Stimulated activated naive CD8-positive, alpha-beta T cell treated with anti-CD3 and anti-CD28 coated beads, Interleukin-15, Interleukin-2, amounts not matched to agents 100 U/mL and 50 U/mL, for 24 hours (primary cell): Measurements from ENCODE around the gene GCH1.

Source experiments
- ATAC-seq: fragments of 150-1000 bp; cut with Tn5 transposase; one replicate; pipeline ENCODE4 v1.10.0; 2021
- DNase-seq: peaks from one replicate; pipeline ENCODE4 v3.0.0; 2021

The GCH1 gene

DNA sequence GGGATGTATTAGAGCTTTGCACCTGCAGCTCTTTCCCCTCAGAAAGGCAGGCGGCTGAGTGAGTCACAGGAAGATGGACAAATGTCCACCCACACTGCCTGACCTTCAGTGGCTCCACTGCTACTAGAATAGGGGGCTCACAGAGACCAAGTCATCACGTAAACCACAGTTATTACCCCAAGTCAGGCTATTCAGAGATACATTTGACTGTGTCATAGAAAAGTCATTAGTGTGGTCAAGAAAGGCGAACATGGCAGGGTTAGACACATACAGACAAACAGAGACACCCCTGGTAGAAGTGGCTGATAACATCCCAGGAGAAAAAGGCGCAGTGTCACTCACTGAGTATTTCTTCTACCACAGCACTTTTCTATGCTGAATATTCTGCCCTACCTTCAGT lies 36.0 kb downstream of the GCH1 start:
- DNase-seq (no peak), ATAC-seq (peak; percentile 52)

DNA sequence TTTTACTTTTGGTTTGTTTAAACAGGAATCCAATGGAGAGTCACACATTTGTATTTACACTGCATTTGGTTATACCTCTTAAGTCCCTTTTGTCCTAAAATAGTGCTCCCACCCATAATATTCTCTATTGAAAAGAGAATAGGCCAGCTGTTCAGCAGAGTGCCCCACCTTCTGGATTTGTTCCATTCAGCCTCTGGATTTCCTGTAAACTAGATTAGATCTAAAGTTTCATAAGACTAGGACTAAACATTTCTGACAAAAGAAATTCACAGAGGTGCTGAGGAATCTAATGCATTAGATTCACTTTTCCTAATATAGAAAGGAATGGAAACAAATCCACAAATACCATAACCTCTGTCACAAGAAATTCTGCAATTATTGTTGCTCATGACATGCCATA lies 38.1 kb downstream of the GCH1 start:
- no peak for DNase-seq
- no peak for ATAC-seq

DNA sequence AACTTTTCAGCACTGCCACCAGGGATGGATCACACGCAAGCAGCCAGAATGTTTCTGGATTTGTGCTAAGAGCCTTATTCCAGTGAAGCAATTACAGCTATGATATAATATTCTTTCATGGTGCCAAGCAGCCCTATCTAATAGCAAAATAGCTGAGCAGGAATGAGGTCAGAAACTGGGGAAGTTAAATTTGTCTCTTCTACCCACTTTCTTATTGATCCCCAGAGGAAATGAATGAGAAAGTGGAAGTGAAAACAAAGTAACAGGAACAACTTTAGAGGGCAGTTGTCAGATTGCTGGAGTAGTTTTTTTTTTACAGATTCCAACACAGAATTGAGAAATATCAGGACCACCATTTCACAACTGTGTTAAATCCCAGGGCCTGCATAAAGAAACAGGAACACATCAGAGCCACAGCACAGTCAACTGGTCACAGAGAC lies 44.8 kb downstream of the GCH1 start:
- no peak for DNase-seq
- no peak for ATAC-seq

DNA sequence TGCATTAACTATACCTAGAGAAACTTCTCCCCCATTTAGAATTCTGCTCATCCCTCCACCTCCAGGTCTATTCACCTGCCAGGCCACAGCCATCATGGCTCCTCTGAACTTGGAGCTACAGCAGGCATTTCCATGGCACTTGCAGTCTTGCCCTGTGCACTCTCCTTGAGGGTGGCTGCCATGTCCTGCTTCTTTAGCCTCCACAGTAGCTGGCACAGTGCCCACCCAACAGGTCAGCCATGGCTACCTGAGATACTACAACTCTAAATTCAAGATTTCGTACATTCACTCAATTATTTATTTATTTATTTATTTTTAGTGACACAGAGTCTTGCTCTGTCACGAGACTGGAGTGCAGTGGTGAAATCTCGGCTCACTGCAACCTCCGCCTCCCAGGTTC lies 46.5 kb downstream of the GCH1 start:
- no peak for DNase-seq
- ATAC-seq, result no peak

DNA sequence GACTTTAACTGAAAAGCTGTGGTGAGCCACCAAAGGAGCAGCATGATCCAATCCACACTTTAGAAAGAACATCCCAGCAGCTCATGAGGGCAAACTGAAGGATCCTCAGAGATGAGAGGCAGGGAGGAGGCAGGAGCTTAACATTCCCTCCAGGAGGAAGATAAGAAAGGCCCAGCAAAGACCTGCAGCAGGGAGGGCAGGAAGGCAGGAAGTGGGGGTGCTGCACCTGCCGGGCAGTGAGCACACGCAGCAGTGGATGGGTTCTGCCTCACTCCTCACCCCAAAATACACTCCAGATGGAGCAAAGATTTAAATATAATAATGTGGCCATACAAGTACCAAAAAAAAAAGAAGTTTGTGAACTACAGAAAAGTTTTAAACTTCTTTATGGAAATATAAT lies 48.4 kb downstream of the GCH1 start:
- ATAC-seq (no peak), DNase-seq (no peak)

DNA sequence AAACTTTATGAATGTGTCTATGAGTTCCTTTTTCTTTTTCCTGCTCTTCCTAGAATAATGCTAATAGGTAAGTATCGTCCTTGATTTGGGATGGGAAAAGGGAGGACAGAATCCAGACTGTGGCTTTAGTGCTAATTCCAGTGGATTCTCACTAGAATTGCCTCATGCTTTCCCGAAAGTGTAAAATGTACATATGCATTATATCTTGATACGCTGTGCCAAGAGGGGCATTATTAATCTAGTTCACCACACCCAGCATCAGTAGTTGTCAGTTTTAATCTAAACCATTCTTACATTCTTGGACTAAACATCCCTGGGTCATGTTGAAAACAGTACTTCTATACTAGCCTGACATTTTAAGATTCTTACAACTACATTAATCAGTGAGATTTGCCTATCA lies 49.3 kb downstream of the GCH1 start:
- DNase-seq (no peak), ATAC-seq (no peak)

DNA sequence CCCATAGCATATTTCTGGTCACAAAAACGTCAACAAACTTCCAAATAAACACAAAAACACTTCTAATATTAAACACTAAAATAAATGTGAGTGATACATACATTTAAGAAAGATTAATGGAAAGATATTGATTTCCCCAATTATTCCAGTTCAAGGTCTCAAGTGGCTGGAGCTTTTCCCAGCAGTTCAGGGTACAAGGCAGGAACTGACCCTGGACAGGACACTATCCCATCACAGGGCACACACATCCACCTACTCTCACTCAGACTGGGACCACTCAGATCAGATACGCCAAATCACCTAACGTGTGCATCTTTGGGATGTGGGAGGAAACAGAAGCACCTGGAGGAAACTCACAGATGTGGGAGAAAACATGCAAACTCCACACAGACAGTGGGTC lies 50.4 kb downstream of the GCH1 start:
- ATAC-seq, result no peak
- DNase-seq, result no peak

DNA sequence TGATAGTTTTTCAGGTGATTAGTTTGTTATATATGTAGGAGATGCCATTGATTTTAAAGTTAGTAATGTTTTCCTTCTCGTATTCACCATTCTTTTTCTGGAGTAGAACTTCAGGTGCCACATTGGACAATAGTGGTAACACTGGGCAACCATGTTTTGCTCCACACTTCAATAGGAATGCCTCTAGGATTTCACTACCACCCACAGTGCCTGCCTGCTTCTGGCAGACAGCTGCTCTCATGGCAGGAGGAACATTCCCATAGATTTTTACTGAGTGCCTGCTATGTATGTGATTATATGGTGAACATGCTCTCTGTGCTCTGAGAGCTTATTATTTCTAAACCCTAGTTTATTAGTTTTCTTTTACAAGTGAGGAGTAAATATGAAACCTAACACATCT lies 53.7 kb downstream of the GCH1 start:
- no peak for ATAC-seq
- no peak for DNase-seq

DNA sequence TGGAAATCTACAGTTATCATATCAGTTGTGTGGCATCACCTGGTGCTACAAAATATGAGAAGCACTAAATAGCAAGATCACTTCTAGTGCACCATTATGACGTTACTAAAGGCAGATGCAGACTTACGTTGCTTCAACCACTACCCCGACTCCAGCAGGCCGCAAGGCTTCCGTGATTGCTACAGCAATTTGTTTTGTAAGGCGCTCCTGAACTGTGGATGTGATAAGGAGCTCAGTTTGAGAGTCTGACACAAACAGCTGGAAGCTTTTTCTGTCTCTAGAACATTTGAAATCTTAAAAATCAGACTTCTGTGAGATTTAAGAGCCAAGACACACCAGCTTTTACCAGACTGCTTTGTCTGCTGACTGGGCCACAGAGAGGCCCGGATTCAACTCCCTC lies 57.0 kb downstream of the GCH1 start:
- DNase-seq (no peak), ATAC-seq (no peak)

DNA sequence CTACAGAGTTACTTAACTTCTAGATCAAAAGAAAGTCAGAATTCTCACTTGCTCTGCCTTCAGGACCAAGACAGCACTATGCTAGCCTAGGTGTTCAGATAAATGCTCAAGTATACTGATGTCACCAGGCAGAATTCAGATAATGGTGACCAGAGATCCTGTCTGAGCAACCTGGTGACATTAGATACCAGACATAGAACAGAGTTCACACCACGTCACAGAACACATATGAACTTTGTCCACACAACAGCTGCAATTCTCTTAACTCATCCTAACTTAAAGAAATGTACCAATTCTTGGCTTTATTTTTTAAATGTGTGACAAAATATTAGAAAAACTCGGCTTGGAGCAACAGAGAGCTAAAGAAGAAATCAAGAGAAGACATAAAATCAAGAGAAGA lies 58.1 kb downstream of the GCH1 start:
- DNase-seq (no peak), ATAC-seq (no peak)

DNA sequence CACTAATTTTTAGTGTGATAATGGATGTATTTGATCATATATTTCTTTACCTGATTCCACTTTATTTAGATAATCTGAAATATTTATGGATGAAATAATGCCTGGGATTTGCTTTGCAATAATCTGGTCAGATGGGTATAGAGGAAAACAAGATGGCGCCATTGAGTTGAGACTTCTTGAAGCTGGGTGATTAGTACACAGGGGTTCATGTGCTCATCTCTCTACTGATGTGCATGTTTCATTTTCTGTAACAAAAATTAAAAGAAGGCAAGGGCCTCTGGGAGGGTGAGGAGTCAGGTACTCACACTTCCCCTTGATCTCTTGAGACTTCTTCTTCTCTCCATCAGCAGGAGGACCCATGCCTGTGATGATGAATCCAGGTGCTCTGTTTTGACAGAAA lies 61.8 kb downstream of the GCH1 start:
- DNase-seq (no peak), ATAC-seq (no peak)

DNA sequence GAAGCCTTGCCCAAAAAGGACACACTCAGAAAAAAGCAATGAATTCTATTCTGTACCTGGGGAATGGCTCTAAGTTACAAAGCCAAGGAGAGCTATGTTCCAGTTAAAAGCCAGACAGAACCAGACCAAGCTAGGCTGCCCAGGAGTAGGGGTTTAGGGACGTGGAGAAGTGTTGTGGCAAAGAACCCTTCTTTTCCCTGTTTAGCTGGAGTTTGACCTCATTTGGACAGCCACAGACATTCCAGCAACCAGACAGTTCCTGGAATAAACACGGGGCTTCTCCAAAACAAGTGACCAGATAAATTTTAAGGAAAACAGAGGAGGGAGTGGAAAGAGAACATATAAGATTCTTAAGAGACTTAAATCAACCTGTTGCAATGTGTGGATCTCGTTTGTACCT lies 62.3 kb downstream of the GCH1 start:
- no peak for DNase-seq

DNA sequence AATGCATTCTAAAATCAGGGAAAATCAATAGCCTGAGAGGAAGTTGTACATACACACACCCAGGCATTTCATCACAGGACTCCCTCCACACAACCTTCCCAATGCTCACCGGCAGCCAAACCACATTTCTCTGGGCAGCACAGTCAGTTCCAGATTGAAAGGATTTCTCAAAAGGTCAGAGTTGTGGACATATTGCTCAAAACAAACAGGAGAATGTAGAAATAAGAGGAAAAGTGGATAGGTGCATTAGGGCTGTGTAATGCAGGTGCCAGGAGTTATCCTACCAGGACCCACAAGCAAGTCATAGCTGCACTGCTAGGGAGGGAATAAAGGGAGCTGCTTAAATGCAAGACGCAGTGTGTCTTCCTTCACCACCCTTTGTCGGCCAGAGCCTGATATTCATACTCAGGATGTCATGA lies 62.9 kb downstream of the GCH1 start:
- ATAC-seq, result no peak
- no peak for DNase-seq

More for the DNA sequence above, 62.3 kb downstream of the GCH1 start:
- ATAC-seq, result no peak

DNA sequence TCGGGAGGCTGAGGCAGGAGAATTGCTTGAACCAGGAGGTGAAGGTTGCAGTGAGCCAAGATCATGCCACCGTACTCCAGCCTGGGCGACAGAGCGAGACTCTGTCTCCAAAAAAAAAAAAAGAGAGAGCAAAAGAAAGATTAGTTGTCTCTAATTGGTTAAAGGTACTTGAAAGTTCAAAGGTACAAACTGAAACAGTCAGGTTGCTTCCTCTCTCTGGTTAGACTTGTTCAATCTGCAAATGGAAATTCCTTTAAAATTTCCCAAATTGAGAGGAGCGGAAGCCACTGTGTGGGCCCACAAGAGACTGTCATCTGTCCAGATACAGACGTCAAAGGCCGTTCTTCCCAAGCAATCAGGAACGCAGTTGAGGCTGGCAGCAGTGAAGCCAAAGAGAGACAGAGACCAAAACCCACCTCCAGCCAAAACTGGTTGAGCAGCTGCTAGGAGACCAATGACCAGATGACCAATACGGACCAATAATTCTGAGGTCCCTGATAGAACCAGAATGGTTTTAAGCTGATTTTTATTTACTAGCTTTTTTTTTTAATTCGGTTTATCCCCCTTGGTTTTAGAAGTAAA lies 63.6 kb downstream of the GCH1 start:
- no peak for ATAC-seq
- no peak for DNase-seq

DNA sequence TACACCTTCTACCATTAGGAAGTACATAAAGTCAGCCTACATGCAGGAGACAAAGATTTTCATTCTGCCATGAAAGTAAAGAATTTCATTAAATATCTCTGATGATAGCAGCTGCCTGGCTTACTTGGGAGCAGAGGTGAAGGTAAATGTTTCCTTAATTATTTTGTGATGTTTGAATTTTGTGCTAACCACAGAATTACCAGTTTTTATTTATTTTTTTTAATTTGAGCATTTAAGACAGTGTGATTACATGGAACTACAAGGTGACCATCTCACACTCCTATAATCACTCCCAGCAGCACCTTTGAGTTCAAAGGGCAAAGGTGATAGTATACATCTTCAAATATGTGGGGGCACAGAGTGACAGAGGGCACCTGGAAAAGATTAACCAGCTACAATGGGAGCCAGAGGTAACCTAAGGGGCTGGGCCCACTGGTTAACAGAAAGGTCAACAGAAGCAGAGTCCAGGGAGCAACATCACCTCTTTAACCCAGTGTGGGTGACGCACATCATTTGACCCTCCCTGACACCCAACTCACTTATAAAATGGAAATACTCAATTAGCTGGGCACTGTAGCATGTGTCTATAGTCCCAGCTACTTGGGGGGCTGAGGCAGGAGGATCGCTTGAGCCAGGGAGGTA lies 65.0 kb downstream of the GCH1 start:
- DNase-seq, result no peak
- no peak for ATAC-seq

DNA sequence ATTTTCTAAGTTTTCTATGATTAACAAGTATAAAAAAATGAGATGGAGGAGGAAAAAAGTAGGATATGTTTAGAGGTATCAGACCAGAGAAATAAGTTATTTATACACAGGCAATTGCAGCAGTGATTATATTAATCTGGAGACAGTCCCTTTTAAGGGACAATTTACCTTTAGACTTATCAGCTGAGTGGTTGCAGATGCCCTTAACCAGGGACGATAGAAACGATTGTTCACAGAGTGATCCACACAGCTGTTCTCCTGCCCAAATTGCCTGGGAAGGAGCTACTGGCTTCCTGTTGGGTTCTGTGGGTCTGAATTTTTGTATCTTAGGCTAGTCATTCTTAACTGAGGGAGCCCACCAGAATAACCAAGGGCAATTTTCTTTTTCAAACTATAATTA lies 66.4 kb downstream of the GCH1 start:
- no peak for ATAC-seq
- no peak for DNase-seq

DNA sequence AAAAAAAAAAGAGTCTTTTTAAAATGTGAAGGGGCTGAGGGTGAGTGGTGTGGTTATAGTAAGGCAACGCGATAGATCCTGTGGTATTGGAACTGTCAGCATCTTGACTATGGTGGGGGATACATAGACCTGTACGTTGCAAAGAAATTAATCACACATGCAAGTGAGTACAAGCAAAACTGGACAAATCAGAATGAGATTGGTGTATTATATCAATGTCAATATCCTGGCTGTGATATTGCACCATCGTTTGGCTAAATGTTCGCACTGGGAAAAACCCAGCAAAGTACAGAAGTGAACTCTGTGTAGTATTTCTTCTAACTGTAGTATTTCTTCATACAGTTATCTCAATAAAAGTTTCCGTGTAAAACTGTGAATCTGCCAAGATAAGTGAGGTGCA lies 67.9 kb downstream of the GCH1 start:
- DNase-seq (no peak), ATAC-seq (no peak)

DNA sequence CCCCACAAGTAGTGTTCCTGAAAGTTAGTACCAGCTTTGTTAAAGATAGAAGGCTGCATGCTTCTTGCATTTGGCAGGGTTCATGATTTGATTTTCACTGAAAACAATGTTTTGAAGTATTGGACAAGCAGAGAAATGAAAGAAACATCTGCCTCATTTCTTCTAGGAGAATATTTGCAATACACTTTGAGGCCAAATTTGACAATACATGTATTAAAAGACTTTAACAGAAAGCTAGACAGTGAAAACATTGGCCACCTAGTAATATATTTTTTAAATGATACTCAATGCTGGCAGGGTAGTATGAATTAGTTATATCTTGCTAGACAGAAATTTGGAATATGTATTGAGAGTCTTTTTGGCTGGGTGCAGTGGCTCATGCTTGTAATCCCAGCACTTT lies 68.5 kb downstream of the GCH1 start:
- DNase-seq, result no peak
- ATAC-seq, result no peak

DNA sequence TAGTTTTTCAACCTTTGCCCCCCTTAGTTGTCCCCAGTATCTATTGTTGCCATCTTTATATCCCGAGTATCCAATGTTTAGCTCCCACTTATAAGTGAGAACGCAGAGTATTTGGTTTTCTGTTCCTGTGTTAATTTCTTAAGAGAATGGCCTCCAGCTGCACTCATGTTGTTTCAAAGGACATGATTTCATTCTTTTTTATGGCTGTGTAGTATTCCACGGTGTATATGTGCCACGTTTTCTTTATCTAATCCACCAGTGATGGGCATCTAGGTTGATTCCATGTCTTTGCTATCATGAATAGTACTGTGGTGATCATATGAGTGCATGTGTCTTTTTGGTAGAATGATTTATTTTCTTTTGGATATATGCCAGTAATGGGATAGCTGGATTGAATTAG lies 72.0 kb downstream of the GCH1 start:
- ATAC-seq, result no peak
- no peak for DNase-seq

DNA sequence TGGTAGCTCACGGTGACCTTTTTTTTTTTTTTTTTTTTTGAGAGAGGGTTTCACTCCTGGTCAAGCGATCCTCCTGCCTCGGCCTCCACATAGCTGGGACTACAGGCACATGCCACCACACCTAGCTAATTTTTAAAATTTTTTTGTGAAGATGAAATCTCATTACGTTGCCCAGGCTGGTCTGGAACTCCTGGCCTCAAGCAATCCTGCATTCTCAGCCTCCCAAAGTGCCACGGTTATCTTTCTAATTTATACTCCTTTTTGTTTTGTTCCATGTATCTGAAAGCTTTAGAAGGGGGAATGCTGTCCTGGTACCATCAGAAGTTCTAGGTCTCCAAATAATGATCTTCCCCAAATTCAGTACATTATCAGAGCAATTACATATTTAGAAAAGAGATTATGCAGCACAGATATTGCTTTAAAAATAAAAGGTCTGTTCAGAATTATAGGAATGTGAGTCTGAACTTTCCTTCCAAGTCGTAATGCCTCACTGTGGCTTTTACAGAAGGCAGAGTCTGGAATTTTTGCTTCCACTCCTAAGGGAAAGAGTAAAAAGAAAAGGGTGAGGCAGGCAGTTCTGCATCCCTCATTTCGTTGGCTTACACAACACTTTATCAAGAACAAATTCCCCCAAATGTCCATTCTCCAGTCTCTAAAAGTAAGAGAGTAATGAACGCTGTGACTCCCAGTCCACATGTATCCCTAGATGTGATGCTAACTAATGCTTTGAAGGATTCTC lies 73.0 kb downstream of the GCH1 start:
- ATAC-seq (no peak), DNase-seq (no peak)

DNA sequence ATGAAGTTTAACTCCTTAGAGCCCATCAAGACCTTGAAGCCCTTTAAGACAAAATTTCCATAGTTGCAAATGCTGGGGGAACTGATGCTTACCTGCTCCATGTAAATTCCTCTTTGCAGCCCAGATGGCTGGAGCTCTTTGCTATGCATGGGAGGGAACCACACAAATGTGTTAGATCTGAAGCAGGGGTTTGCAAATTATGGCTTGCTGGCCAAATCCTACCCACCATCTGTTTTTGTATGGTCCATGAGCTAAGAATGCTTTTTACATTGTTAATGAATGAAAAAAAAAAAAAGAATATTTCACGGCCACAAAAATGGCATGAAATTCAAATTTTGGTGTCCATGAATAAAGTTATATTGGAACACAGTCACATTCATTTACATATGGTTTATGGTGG lies 74.6 kb downstream of the GCH1 start:
- no peak for DNase-seq
- ATAC-seq, result no peak

DNA sequence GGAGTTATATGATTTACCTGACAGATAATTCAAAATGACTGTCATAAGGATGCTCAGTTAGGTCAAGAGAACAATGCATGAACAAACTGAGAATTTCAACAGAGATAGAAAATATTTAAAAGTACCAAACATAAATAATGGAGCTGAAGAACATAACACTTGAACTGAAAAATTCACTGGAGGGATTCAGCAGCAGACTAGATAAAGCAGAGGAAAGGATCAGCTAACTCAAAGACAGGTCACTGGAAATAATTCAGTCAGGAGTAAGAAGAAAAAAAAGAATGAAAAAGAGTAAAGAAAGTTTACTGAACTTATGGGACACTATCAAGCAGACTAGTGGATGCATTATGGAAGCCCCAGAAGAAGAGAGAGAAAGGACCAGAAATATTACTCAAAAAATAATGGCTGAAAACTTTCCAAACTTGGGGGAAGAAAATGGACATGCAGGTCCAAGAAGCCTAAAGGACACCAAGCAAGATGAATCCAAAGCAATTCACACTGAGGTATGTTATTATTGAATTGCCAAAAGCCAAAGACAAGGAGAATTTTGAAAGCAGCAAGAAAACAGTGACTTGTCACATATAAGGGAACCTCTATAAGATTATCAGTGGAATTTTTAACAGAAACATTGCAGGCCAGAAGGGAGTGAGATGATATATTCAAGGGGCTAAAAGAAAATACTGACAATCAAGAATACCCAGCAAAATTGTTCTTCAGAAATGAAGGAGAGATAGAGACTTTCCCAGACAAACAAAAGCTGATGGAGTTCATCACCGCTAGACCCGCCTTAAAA lies 78.7 kb downstream of the GCH1 start:
- DNase-seq, result no peak
- no peak for ATAC-seq

DNA sequence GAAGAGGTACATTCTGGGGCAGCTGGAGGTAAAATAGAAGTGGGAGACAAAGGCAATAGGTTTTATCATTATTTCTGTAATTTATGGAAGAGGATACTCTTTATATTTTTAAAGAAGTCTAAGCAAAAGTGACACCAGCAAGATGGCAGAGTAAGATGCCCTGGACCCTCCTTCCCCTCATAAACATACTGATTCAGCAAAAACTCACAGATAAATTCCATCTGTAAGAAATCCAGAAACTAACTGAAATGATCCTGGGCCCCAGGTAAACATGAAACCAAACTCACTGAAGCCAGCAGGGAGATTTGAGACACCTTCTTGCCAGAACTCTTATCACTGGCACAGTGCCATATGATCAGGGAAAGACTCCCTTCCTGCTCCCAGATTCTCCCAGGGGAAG lies 79.9 kb downstream of the GCH1 start:
- ATAC-seq, result no peak

More for the DNA sequence above, 79.9 kb downstream of the GCH1 start:
- DNase-seq, result no peak
